TTC549 (cell line): Measurements from ENCODE around the gene C6orf120.

Experiments
- FAIRE-seq: peaks from 2 replicates; lab custom pipeline; 2012; peaks lifted over from hg19 to GRCh38; lab: Jason Lieb, UNC

Gene C6orf120

GRCh38 chr6:169701954-169702839, at the start of gene C6orf120, which contains the start of gene WDR27:
Gene C6orf120, plus strand, starts transcription at chr6:169702126. Its CDS starts 334 bp downstream, at chr6:169702460.
Gene WDR27, minus strand, starts transcription at chr6:169702029. Its CDS starts 13,024 bp downstream, at chr6:169689005.
- no peak for FAIRE-seq

GRCh38 chr6:169652896-169653295, 49.0 kb upstream of the C6orf120 start:
- no peak for FAIRE-seq

DNA sequence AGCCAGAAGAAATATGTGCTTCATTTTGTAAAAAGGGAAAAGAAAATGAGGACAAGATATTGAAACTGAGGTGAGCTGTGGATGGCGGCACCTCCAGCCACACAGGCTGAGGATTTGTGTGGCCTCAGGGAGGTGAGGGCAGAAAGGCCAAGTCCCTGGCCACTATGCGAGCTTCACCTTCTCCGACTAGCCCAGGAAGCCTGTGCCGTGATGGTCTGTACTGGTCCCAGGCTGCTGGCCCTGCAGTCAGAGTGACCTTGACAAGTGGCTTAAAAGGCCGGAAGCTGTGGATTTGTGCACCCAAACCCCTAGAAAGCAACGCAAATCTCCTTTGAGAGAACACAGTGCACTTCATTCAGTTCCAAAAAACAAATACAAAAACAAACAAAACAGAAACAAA, 48.2 kb upstream of the C6orf120 start:
- no peak for FAIRE-seq

GRCh38 chr6:169654598-169655391, 47.1 kb upstream of the C6orf120 start:
- FAIRE-seq = no peak

- FAIRE-seq = no peak
Observed at GRCh38 chr6:169656546-169657283, 45.2 kb upstream of the C6orf120 start.

DNA sequence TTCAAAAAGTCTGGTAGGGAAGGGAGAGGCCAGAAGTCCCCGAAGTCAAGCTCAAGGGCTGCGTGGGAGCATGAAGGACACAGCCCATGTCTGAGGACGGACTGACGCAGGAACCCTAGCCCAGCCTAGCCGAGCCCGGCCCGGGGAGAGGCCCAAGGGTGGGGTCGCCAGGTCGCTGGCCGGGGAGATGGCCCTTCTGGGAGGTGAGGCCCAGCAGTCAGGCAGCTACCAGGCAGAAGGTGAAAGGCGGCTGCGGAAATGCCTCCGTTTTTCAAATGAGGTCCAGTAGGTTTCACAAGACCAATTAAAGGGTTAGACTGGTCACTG, 44.7 kb upstream of the C6orf120 start:
- no peak for FAIRE-seq

- no peak for FAIRE-seq
Observed at GRCh38 chr6:169659820-169660610, 41.9 kb upstream of the C6orf120 start.

DNA sequence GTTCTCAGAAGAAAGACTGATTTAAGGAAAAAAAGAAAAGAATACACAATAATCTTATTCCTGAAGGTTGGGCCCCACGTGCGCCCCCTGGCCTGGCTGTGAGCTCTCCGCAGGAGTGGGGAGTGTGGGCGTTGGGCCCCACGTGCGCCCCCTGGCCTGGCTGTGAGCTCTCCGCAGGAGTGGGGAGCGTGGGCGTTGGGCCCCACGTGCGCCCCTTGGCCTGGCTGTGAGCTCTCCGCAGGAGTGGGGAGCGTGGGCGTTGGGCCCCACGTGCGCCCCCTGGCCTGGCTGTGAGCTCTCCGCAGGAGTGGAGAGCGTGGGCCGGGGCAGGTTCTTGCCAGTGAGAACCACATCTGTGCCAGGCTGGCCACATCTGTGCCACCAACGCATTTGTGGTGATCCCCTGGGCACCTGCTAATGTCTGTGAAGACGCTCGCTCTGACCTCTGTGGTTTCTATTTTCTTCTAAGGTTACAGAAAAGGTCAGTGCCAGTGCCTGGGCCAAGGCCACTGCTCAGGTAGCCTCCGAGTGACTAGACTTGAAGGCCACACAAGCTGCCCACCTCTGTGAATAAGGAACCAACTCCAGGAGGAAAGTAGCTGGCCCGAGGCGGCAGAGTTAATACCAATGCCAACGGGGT, 41.1 kb upstream of the C6orf120 start:
- no peak for FAIRE-seq

DNA sequence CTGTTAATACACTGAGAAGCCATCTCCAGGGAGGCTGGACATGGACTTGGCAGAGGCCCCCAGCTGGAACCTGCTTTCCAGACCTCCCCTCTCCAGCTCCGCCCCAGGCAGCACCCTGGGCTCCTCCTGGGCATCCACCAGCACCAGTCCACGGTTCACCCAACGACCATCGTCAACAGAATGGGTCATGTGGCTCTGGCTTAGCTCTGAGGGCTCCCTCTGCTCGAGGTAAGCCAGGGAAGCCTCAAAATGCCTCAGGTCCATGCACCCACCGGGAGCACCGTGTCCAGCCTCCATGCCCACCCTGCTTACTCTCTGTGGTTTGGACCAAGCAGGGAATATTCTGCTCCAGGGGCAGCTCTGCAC, 40.6 kb upstream of the C6orf120 start:
- no peak for FAIRE-seq

GRCh38 chr6:169663468-169663867, 38.5 kb upstream of the C6orf120 start:
- FAIRE-seq = no peak

- FAIRE-seq = no peak
Observed at GRCh38 chr6:169664227-169664626, 37.7 kb upstream of the C6orf120 start.

DNA sequence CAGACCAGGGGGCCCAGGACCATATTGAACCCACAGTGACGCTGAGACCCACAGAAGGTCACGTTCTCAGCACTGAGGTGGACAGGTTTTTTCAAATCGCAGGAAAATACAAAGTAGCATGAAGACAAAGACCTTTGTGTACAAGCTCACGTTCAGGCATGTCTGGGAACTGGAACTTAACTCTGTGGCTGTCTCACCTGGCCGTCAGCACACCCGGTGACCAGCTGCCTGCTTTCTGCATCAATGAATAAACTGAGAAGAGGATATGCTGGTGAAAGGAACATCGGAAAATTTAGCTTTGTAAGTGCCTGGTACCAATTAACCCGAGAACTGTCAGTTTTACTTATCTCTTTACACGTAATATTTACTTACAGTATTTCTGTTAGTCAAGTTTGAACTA, 36.6 kb upstream of the C6orf120 start:
- no peak for FAIRE-seq

GRCh38 chr6:169666441-169666840, 35.5 kb upstream of the C6orf120 start:
- no peak for FAIRE-seq

GRCh38 chr6:169667716-169668115, 34.2 kb upstream of the C6orf120 start:
- FAIRE-seq = no peak

DNA sequence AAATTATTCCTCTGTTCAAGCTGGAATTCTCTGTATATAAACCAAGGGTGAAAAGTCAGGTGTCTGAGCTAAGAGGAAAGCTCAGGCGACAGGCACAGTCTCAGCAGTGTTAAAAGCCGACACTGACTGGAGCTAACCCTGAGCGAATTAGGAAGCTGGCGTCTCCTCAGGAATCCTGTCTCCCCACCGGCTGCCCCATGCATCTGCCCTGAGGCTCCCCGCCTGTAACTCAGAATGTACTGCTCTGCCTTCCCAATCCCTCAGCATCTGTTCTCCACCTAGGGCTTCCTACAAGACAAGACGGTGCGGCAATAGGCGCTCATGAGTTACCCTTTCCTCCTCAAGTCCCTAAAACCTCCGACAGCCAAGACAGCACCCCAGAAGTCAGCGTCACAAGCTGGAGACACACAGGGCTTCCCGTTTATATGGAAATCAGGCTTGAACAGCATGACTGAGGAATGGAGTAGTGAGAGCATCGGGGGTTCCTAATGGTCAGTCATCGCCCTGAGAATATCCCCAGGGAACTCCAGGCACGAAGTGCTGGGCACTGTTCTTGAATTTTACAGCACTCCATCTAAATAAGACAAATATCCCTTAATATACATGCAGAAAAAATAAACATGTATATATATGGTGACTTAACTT, 33.6 kb upstream of the C6orf120 start:
- FAIRE-seq = no peak

DNA sequence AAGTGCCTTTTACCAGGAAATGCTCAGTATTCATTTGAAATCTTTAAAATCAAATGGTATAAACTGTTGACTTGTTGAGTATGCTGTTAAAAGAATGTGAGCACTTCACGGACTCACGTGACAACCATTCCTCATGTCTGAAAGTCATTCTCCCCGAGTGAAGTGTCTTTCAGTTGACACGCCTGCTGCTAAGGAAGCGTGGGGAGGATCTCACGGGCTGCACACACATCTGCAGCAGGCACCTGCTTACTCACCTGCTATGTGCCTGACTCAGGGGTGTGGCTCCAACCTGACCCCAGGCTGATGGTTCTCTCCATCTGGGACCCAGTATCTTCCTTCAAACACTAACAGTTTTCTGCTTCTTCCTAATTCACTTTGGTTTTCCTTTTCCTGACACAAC, 32.8 kb upstream of the C6orf120 start:
- FAIRE-seq = no peak

GRCh38 chr6:169669889-169670288, 32.0 kb upstream of the C6orf120 start:
- FAIRE-seq = no peak

DNA sequence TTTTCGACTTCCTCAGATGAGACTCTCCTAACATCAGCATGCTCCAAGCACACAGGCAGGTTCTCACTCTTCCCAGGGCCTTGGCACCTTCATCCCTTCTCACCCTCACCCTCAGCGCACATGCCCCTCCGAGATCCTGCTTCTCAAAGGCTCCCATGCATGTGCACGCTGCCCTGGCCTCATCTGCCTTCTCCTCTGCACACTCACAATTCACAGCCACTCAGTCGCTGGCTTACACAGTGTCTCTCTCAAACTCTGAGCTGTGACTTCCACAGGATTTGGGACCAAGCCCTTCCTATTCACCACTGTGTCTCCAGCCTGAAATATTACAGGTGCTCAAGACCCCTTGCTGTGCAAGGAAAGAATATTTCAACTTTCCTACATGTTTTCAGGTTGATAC, 30.4 kb upstream of the C6orf120 start:
- FAIRE-seq = no peak

DNA sequence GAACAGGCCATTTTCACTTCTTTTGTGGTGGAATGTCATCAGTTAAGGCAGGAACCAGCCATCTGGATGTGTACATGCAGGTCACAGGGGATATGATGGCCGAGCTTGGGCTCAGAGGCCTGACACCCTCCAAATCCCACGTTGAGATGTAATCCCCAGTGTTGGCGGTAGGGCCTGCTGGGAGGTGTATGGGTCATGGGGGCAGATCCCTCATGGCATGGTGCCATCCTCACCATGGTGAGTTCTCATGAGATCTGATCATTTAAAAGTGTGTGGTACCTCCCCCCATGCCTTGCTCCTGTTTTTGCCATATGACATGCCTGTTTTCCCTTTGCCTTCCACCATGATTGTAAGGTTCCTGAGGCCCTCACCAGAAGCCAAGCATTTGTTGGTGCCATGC, 26.9 kb upstream of the C6orf120 start:
- FAIRE-seq = no peak

DNA sequence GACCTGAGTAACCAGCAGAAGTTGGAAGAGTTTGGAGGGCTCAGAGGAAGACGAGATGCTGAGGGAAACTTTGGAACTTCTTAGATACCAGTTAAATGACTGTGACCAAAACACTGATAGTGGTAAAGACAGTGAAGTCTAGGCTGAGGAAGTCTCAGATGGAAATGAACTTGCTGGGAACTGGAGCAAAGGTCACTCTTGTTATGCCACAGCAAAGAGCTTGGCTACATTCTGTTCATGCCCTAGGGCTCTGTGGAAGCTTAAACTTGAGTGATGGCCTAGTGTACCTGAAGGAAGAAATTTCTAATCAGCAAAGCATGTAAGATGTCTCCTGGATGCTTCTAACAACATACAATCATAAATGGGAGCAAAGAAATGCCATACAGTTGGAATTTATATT, 24.8 kb upstream of the C6orf120 start:
- FAIRE-seq = no peak

- no peak for FAIRE-seq
Observed at GRCh38 chr6:169678342-169678741, 23.6 kb upstream of the C6orf120 start.
